GM21515 (cell line): ENCODE data around the gene ADD1.

ENCODE experiments used
- ATAC-seq: cut with Tn5 transposase; IDR thresholded peaks from one replicate; pipeline ENCODE4 v1.9.1; 2021; ENCODE audit not compliant: unreplicated experiment

ADD1 gene

GRCh38 chr4:2834001-2834921 lies 9.4 kb upstream of the ADD1 start:
- ATAC-seq, result no peak

GRCh38 chr4:2835978-2836377 lies 7.7 kb upstream of the ADD1 start:
- no peak for ATAC-seq

- ATAC-seq, result no peak
These were observed 7.2 kb upstream of the ADD1 start for GRCh38 chr4:2836391-2836859.

GRCh38 chr4:2837110-2837903 lies 6.3 kb upstream of the ADD1 start:
- no peak for ATAC-seq

- ATAC-seq, result no peak
These were observed 5.6 kb upstream of the ADD1 start for GRCh38 chr4:2837904-2838496.

GRCh38 chr4:2839060-2839459 lies 4.6 kb upstream of the ADD1 start:
- no peak for ATAC-seq

GRCh38 chr4:2842687-2843262 lies 869 bp upstream of the ADD1 start:
- peak; percentile 1 for ATAC-seq

GRCh38 chr4:2843941-2844584 lies 419 bp downstream of the ADD1 start:
- peak; percentile 24 for ATAC-seq

- ATAC-seq, result no peak
These were observed 2.5 kb downstream of the ADD1 start for GRCh38 chr4:2846172-2846571.

GRCh38 chr4:2847302-2847871 lies 3.7 kb downstream of the ADD1 start:
- no peak for ATAC-seq

- no peak for ATAC-seq
These were observed 4.8 kb downstream of the ADD1 start for GRCh38 chr4:2848449-2848848.

- no peak for ATAC-seq
These were observed 5.9 kb downstream of the ADD1 start for GRCh38 chr4:2849267-2850152.

GRCh38 chr4:2850966-2851798 lies 7.5 kb downstream of the ADD1 start:
- ATAC-seq, result no peak

- ATAC-seq, result peak; percentile 44
These were observed 8.9 kb downstream of the ADD1 start for GRCh38 chr4:2852481-2852921.

- no peak for ATAC-seq
These were observed 11.9 kb downstream of the ADD1 start for GRCh38 chr4:2855584-2855983.

- no peak for ATAC-seq
These were observed 12.6 kb downstream of the ADD1 start for GRCh38 chr4:2856266-2856665.

- ATAC-seq, result no peak
These were observed 13.8 kb downstream of the ADD1 start for GRCh38 chr4:2857349-2857927.
